ENCODE measurements around the gene ATOSA.
A peak's percentile ranks its signal among the peaks of the same experiment; 100 is the strongest.

The ATOSA gene, protein sequence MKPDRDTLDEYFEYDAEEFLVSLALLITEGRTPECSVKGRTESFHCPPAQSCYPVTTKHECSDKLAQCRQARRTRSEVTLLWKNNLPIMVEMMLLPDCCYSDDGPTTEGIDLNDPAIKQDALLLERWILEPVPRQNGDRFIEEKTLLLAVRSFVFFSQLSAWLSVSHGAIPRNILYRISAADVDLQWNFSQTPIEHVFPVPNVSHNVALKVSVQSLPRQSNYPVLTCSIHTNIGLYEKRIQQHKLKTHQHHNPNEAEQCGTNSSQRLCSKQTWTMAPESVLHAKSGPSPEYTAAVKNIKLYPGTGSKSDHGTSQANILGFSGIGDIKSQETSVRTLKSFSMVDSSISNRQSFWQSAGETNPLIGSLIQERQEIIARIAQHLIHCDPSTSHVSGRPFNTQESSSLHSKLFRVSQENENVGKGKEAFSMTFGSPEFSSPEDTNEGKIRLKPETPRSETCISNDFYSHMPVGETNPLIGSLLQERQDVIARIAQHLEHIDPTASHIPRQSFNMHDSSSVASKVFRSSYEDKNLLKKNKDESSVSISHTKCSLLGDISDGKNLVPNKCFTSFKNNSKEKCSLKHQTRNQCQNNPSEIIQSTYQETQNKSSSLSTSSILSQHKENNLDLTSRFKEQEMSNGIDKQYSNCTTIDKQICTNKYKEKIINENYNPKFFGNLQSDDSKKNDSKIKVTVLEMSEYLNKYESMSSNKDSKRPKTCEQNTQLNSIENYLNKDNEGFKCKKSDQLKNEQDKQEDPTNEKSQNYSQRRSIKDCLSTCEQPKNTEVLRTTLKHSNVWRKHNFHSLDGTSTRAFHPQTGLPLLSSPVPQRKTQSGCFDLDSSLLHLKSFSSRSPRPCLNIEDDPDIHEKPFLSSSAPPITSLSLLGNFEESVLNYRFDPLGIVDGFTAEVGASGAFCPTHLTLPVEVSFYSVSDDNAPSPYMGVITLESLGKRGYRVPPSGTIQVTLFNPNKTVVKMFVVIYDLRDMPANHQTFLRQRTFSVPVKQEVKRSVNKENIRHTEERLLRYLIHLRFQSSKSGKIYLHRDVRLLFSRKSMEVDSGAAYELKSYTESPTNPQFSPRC

DNA sequence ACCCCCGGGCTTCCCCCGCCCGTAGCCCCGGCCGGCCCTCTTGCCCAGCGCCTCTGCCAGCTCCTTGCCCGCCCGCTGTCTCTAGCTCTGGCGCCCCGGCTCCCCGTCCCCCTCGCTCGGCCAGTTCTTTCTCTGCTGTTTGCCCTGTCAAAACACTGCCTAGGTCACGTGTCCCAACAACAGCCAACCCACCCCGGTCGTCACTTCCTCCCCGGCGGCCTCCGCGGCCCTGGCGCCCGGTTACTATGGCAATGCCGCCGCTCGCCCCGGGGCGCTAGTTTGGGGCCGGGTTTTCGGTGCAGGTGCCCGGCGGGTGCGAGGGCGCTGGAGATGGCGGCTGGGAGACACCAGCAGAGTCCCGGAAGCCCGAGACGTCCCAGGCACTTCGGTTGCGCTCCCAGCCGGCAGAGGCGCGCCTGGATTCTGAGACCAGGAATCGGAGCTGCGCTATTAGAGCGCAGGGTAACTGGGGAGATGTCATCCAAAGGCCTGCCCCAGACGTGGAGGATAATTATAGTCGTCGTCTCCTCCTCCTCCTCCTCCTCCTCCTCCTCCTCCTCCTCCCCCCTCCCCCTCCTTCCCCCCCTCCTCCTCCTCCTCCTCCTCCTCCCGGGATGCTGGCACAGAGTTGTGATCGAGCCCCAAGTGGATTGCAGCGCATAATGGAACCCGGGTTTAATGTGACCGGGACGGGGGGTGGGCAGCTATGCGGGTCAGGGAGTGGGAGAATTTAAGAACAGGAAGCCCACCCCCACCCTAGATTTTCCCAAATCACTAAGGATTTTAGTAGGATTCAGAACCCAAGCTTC, at the start of gene ATOSA:
TSS of gene ATOSA (minus strand) at position 157 of the 809 bp plus-strand sequence. CDS start 1,367 bp downstream, outside the sequence.
- Mint-ChIP-seq H3K36me3 (peaks cover 17% of the 10 kb centered on the region), H3K27ac (peak within 1 kb of the TSS; percentile 98), H3K27me3 (no peaks in the 10 kb centered on the region), H3K4me1 (peaks cover 32% of the 10 kb centered on the region), H3K4me3 (peak within 1 kb of the TSS; percentile 94), H3K9me3 (no peaks in the 10 kb centered on the region)
- DNase-seq (ENCODE audit: low spot score in 2 of 2) (peak; percentile 88 to 90), ATAC-seq (ENCODE audit: low read depth) (peak; percentile 77)

DNA sequence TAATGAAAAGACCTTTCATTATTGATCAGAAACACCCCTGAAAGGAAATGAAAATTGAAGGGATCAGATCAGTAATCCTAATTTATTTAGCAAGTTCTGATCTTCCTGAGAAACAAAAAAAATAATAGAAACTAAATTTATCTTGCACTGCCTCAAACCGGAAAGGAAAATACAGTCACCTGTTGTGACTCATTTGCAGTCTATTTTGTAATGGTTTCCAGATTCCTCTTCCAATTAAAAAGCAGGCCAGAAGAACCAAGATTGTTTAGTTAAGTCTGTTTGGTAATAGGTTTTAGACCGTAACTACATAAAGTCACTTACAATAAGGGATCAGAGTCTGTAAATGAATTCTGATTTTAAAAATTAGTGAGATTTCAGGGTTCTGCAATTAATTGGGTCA, 49.7 kb upstream of the ATOSA start:
- H3K9me3 Mint-ChIP-seq: no peaks in the 10 kb centered on the region
- no peak overlapping the region for H3K4me3 Mint-ChIP-seq
- DNase-seq (ENCODE audit: low spot score in 2 of 2): no peak
- H3K36me3 Mint-ChIP-seq: no peaks in the 10 kb centered on the region
- peaks cover 13% of the 10 kb centered on the region for H3K4me1 Mint-ChIP-seq
- ATAC-seq (ENCODE audit: low read depth): no peak
- no peak overlapping the region for H3K27ac Mint-ChIP-seq
- H3K27me3 Mint-ChIP-seq: no peaks in the 10 kb centered on the region

DNA sequence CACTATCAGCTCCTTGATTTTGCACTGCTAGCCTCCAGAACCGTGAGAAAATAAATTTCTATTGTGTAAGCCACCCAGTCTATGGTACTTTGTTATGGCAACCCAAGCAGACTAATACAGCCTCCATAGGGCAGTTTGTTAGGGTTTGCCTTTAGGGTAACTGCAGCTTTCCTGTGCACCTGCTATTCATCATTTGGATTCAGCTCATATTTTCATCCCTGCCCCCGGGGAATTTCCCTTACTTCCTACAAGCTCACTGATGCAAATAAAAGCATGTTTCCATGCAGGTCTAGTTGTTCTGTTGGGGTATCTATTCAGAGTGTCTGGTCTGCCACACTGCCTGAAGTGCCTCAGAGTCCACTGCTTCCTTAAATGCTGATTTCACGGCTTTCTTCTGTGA, 48.6 kb upstream of the ATOSA start:
- peak overlapping the region; percentile 19 for H3K27ac Mint-ChIP-seq
- H3K4me3 Mint-ChIP-seq: no peak overlapping the region
- H3K27me3 Mint-ChIP-seq: no peaks in the 10 kb centered on the region
- peaks cover 13% of the 10 kb centered on the region for H3K4me1 Mint-ChIP-seq
- H3K36me3 Mint-ChIP-seq: no peaks in the 10 kb centered on the region
- DNase-seq (ENCODE audit: low spot score in 2 of 2) (no peak), ATAC-seq (ENCODE audit: low read depth) (no peak)
- H3K9me3 Mint-ChIP-seq: no peaks in the 10 kb centered on the region

DNA sequence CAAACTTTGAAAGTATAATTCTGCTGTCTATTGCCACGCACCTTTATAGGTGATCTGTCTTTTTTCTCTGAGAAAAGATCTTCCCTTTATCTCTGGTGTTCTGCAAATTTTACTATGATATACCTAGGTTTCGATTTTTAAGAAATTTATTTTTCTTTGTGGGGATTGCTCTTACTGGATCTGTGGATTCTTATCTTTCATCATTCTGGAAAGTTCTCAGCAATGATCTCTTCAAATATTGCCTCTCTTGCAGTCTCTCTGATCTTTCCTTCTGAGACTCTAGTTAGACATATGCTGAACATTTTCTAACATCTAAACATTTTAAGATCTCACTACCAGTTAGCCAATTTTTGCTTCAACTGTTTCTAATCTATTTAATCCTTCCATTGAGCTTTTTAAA, 47.0 kb upstream of the ATOSA start:
- ATAC-seq (ENCODE audit: low read depth) (no peak), DNase-seq (ENCODE audit: low spot score in 2 of 2) (no peak)
- no peaks in the 10 kb centered on the region for H3K27me3 Mint-ChIP-seq
- H3K4me1 Mint-ChIP-seq: peaks cover 13% of the 10 kb centered on the region
- no peaks in the 10 kb centered on the region for H3K9me3 Mint-ChIP-seq
- H3K4me3 Mint-ChIP-seq: no peak overlapping the region
- H3K36me3 Mint-ChIP-seq: no peaks in the 10 kb centered on the region
- H3K27ac Mint-ChIP-seq: no peak overlapping the region

DNA sequence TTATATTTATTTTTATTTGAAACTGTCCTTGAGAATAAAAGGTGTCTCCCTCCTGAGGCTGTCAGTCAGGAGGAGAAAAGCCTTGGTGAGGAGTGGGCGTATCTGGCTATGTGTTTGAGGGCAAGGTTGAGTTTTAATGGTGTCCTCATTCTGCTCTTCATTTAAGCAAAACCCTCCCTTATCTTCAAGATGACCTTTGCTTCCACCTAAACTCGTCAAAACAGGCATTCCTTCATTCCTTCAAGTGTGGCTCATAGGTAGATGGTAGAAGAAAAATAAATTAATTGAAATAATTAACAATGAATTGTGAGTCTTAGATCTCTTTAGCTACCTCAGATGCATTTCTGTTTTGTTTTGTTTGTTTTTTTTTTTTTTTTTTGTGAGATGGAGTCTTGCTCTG, 39.4 kb upstream of the ATOSA start:
- Mint-ChIP-seq H3K27me3 (no peaks in the 10 kb centered on the region), H3K36me3 (no peaks in the 10 kb centered on the region), H3K27ac (no peak overlapping the region), H3K4me3 (no peak overlapping the region), H3K4me1 (peaks cover 11% of the 10 kb centered on the region), H3K9me3 (no peaks in the 10 kb centered on the region)
- DNase-seq (ENCODE audit: low spot score in 2 of 2) (no peak), ATAC-seq (ENCODE audit: low read depth) (no peak)

DNA sequence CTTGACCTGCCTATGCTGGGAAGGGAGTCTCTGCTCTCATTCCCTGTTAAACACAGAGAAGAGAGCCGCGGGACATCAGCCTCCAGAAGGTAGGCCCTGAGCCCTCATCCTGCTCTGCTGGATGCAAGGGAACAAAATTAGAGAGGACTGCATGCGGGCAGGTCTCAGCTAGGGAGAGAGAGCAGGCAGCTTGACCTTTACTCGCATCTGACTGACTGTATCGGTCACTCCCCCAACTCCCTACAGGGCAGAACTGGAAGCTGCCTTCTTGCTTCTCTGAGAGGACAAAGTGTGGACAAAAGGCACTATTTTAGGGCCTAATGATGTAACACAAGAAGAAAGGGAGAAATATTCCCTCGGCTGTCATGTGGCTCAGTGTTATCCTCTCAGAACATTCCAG, 38.7 kb upstream of the ATOSA start:
- Mint-ChIP-seq H3K4me3 (no peak overlapping the region), H3K27me3 (no peaks in the 10 kb centered on the region), H3K4me1 (peaks cover 11% of the 10 kb centered on the region), H3K9me3 (no peaks in the 10 kb centered on the region), H3K36me3 (no peaks in the 10 kb centered on the region), H3K27ac (no peak overlapping the region)
- no peak for ATAC-seq (ENCODE audit: low read depth)
- DNase-seq (ENCODE audit: low spot score in 2 of 2): no peak

DNA sequence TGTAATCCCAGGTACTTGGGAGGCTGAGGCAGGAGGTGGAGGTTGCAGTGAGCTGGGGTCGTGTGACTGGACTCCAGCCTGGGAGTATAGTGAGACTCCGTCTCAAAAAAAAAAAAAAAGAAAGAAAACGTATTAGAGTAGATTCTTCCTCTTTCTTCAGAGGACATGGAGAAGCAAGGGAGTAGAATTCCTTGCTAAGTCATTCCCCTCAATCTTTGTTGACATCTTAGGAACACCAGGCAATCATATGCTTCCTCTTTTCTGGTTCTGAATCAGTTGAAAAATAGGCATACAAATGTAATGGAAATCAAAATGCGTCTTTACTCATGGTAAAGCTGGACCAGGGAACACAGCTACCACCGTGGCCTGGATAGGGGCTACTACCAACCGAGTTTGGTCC, 38.3 kb upstream of the ATOSA start:
- Mint-ChIP-seq H3K9me3 (no peaks in the 10 kb centered on the region), H3K27ac (no peak overlapping the region), H3K36me3 (no peaks in the 10 kb centered on the region), H3K4me3 (no peak overlapping the region), H3K4me1 (peaks cover 11% of the 10 kb centered on the region), H3K27me3 (no peaks in the 10 kb centered on the region)
- DNase-seq (ENCODE audit: low spot score in 2 of 2): no peak
- ATAC-seq (ENCODE audit: low read depth): no peak

DNA sequence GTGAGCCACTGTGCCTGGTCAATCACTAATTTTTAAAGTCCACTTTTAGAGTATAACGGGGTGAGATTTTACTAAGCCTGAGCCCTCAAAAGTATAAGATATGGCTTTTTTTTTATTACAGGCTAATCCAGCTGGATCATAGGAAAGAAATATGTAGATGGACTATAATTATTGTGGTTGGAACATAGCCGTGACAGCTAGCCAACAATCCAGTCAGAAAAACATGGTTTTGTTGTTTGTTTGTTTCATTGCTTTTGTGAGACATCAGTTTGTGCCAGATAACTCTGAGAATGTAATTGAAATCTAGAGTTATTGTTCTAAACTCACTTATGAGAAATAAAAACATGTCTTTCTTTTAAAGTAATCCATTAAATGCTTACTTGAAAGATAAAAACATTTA, 37.3 kb upstream of the ATOSA start:
- Mint-ChIP-seq H3K4me1 (peaks cover 13% of the 10 kb centered on the region), H3K36me3 (no peaks in the 10 kb centered on the region), H3K9me3 (no peaks in the 10 kb centered on the region), H3K4me3 (no peak overlapping the region), H3K27ac (no peak overlapping the region), H3K27me3 (no peaks in the 10 kb centered on the region)
- ATAC-seq (ENCODE audit: low read depth) (no peak), DNase-seq (ENCODE audit: low spot score in 2 of 2) (no peak)

DNA sequence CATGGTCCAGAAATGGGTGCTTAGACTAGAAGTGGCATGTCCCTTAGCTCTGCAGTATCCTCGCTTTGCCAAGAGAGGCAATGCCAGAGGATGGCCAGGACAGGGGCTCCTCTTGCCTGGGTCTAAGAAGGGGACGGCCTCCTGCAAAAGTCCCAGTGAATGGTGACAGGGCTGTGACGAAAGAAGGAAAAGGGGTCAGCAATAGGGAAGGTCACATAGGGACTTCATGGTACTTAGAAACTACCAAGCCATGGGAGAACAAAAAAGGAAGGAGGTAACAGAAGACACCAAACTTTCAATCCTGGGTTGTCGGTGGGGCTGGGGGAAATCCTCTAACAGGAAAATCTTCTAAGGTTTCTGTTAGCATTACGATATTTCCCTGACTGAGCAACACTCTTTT, 36.2 kb upstream of the ATOSA start:
- Mint-ChIP-seq H3K4me1 (peaks cover 17% of the 10 kb centered on the region), H3K4me3 (no peak overlapping the region), H3K27ac (no peak overlapping the region), H3K9me3 (no peaks in the 10 kb centered on the region), H3K27me3 (no peaks in the 10 kb centered on the region), H3K36me3 (no peaks in the 10 kb centered on the region)
- no peak for DNase-seq (ENCODE audit: low spot score in 2 of 2)
- ATAC-seq (ENCODE audit: low read depth): no peak

DNA sequence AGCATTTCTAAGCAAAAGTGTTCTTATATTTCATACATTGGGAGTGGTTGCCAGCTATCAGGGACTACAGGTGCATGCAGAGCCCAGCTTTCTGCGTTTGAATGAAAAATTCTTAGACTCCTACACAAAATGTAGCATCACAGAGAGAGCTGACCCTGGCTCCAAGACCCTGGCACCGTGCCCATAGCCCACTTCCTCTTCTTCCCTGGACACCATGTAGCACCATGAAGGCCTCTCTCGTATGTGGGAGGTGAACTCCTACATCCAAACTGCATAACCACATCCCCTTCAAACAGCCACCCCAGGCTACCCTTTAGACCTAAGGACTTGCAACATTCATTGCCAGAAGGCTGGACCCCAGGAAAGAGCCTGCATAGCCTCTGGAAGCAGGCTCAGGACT, 35.8 kb upstream of the ATOSA start:
- no peak for DNase-seq (ENCODE audit: low spot score in 2 of 2)
- H3K4me3 Mint-ChIP-seq: no peak overlapping the region

DNA sequence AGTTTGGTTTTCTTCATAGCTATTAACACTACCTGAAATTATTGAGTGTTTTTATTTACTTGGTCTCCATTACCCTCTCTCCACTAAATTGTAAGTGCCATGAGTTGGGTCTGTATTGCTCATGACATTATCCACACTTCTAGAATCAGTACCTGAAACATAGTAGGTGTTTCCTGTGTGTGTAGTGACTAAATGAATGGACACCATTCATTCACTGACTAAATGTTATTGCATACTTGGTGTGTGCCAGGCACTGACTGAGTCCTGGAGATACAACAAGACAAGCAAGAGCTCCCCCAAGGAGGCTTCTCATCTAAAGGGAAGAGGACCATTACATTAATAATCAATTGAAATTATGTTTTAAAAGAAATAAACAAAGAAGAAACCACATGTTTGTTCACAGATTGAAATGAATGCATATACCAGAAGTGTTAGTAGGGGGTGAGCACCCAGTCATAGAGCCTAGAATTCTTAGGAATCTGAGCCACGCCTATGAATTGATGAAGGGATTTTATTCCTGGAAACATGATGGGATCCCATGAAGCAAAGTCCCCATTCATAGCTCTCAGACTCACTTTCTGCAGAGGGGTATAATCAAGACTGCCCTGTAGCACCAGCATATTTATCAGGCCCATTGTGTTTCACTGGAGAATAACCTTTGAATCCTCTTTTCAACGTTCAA, 31.7 kb upstream of the ATOSA start:
- Mint-ChIP-seq H3K27ac (peak overlapping the region; percentile 82), H3K36me3 (no peaks in the 10 kb centered on the region), H3K27me3 (no peaks in the 10 kb centered on the region), H3K9me3 (no peaks in the 10 kb centered on the region), H3K4me1 (peaks cover 45% of the 10 kb centered on the region), H3K4me3 (peak overlapping the region; percentile 1)
- ATAC-seq (ENCODE audit: low read depth) (no peak), DNase-seq (ENCODE audit: low spot score in 2 of 2) (no peak)

More for the DNA sequence above, 35.8 kb upstream of the ATOSA start:
- ATAC-seq (ENCODE audit: low read depth): no peak
- Mint-ChIP-seq H3K4me1 (peaks cover 21% of the 10 kb centered on the region), H3K27ac (no peak overlapping the region), H3K27me3 (no peaks in the 10 kb centered on the region), H3K9me3 (no peaks in the 10 kb centered on the region), H3K36me3 (no peaks in the 10 kb centered on the region)

DNA sequence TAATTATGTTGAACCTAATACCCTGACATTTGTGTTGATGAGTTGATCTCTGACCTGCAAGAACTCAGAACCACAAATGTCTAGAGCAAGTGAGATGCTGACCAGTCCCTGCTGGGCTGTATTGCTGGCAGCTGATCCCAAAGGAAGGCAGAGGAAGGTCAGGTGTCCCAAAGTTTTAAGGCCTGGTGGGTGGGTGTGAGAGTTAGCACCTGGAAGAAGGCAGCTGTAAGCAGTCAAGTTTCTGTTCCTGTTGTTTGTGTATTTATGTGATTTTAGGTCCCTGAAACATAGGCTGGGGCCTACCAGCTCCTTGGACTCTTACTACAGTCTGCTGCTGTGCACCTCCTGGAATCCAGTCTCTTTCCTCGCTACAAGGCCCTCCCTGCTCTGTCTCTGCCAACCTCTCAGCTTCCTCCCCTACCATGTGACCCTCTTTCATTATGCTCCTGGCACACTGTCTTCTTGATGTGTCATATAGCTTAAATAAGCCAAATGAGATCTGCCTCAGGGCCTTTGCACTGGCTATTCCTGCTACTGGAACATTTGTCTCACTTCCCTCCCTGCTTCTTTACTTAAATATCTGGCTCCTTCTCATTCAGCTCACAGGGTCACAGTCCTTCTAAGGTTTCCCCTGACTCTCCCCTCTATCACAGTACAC, 31.0 kb upstream of the ATOSA start:
- H3K9me3 Mint-ChIP-seq: no peaks in the 10 kb centered on the region
- no peaks in the 10 kb centered on the region for H3K27me3 Mint-ChIP-seq
- ATAC-seq (ENCODE audit: low read depth) (peak; percentile 72), DNase-seq (ENCODE audit: low spot score in 2 of 2) (peak in 1 of 2 donors; percentile 16)
- H3K4me3 Mint-ChIP-seq: peak overlapping the region; percentile 99
- H3K4me1 Mint-ChIP-seq: peaks cover 49% of the 10 kb centered on the region
- peak overlapping the region; percentile 82 for H3K27ac Mint-ChIP-seq
- H3K36me3 Mint-ChIP-seq: no peaks in the 10 kb centered on the region
